Measurements from ENCODE around the gene WNT8A.

WNT8A gene

DNA sequence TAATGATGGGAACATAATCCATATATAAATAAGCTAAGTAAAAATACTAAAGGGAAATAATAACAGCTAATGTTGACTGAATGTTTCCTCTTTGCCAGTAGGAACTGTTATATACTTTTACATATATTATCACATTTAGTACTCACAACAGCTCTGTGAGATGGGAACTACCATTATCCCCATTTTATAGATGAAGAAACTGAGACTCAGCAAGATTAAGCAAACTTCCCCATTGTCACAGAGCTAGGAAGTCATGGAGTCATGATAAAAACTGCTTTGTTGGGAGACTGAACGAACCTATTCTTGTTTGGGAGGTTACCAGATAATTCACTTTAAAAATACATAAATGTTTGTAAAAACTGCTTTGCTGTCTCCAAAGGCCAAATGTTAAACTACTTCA, 23.4 kb downstream of the WNT8A start:
- DNase-seq: no peak
- no peak overlapping the region for H3K4me2 ChIP-seq (ENCODE audit: low read length, poor library complexity, severe bottlenecking)
- no peaks in the 10 kb centered on the region for H3K9me3 ChIP-seq (ENCODE audit: control insufficient read depth, low read length)
- no peak overlapping the region for H2AFZ ChIP-seq (ENCODE audit: low read depth, low read length)
- no peak overlapping the region for H2AK5ac ChIP-seq (ENCODE audit: low read length, severe bottlenecking)
- no peak overlapping the region for H2BK15ac ChIP-seq (ENCODE audit: low read depth, poor library complexity, severe bottlenecking)
- no peak overlapping the region for H3K4ac ChIP-seq (ENCODE audit: low read depth in 1 of 2, low read length in 2 of 2)
- WGBS: no CpG with 5 or more reads among the region's 1 CpG
- peaks cover 6 to 33% of the 10 kb centered on the region in 2 experiments for H3K27me3 ChIP-seq (ENCODE audit: control insufficient read depth in 1 of 2, insufficient read depth in 1 of 2, low read length in 2 of 2)
- H3K18ac ChIP-seq (ENCODE audit: low read depth in 1 of 2, low read length in 2 of 2): no peak overlapping the region
- no peak overlapping the region for H3K14ac ChIP-seq (ENCODE audit: low read length in 2 of 2)
- no peak overlapping the region for H3K23ac ChIP-seq (ENCODE audit: low read length in 2 of 2)
- no peaks in the 10 kb centered on the region for H3K79me1 ChIP-seq (replicated peaks; ENCODE audit: low read length, poor library complexity, severe bottlenecking)
- no peak overlapping the region for H3K9ac ChIP-seq (ENCODE audit: low read length)
- peaks cover 2% of the 10 kb centered on the region for H3K4me1 ChIP-seq (ENCODE audit: control insufficient read depth, insufficient read depth, low read depth, low read length)
- no peak overlapping the region for H4K8ac ChIP-seq (ENCODE audit: low read length)
- H2BK120ac ChIP-seq (ENCODE audit: low read depth, low read length): no peak overlapping the region
- no peak overlapping the region for H4K91ac ChIP-seq (ENCODE audit: low read length)
- no peaks in the 10 kb centered on the region for H3K36me3 ChIP-seq (ENCODE audit: control insufficient read depth in 1 of 2, insufficient read depth in 2 of 2, low read depth in 1 of 2, low read length in 2 of 2)
- H2BK12ac ChIP-seq (ENCODE audit: low read length in 2 of 2): no peak overlapping the region
- no peak overlapping the region for H3K4me3 ChIP-seq (ENCODE audit: insufficient read depth in 1 of 2, low read depth in 1 of 2, low read length in 2 of 2)
- H2BK5ac ChIP-seq (ENCODE audit: low read depth, low read length, poor library complexity, severe bottlenecking): no peak overlapping the region
- no peak overlapping the region for H3K27ac ChIP-seq (ENCODE audit: low read length, poor library complexity, severe bottlenecking)

DNA sequence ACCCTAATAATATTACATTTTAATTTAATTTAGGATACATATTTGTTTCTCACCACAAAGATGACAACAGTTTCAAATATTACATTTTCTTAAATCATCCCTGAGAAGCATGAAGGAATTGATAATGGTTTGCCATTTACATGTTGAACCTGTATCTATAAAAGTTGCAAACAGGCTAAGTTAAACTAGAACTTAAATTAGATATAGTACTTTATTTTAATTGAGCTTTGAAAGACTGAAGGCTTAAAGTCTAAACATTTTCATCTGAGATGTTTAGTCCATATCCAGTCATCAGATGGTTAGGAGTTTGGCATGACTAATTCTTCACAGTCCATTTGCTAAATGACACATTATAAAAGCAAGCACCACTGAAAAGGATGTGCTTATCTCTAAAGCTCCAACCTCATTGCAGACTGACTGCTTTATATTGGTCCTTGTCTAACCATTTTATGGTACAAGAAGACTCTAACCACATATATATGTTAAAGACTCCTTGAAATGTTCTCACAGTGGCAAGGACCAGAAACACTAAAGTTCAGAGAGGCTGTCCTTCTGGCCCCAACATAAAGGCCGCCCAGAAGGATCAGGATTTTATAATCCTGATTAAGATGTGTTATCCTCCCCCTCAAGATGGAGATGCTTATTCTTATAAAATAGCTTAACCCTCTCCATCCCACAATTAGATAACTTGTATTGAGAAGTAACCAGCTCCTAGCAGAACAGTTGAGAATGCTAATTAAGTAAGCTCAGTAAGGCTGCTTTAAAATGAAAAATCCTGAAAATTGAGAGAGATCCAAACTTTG, 25.8 kb downstream of the WNT8A start:
- Histone ChIP-seq H3K4me1 (ENCODE audit: control insufficient read depth, insufficient read depth, low read depth, low read length) (peaks cover 2% of the 10 kb centered on the region), H3K9me3 (ENCODE audit: control insufficient read depth, low read length) (no peaks in the 10 kb centered on the region), H3K4me2 (ENCODE audit: low read length, poor library complexity, severe bottlenecking) (no peak overlapping the region)

DNA sequence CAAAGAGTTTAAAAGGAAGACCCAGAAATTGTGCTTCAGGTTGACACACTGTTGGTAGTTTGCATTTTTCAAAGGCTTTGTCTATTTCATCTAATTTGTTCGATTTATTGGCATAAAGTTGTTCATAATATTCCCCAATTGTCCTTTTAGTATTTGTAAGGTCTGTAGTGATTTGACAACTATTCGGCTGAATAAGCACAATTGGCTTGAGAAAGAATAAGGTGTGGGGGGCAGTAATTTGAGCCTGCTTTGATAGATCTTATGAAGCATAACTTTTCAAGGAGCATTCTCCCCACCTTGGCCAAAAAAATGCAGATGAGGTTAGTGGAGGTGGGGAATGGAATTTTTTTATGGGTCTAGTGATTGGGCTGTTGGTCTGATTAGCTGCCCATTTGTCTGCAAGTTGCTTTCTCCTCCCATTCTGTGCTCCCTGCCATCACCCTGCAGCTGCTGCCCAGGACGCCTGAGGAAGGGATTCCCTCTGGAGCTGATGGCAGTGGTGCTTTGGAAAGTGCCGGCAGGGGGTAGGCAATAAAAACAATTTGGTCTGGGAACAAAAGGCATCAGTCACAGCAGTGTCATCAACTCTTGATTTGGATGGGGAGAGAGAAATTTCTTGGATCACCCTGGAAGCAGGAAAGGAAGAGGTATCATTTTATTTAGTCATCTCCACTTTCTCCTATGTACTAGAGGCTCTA, 26.6 kb downstream of the WNT8A start:
- Histone ChIP-seq H4K8ac (ENCODE audit: low read length) (no peak overlapping the region), H3K18ac (ENCODE audit: low read depth in 1 of 2, low read length in 2 of 2) (no peak overlapping the region), H3K23ac (ENCODE audit: low read length in 2 of 2) (no peak overlapping the region), H2BK15ac (ENCODE audit: low read depth, poor library complexity, severe bottlenecking) (no peak overlapping the region), H3K9me3 (ENCODE audit: control insufficient read depth, low read length) (no peaks in the 10 kb centered on the region), H3K79me1 (replicated peaks; ENCODE audit: low read length, poor library complexity, severe bottlenecking) (no peaks in the 10 kb centered on the region), H4K91ac (ENCODE audit: low read length) (no peak overlapping the region), H2BK12ac (ENCODE audit: low read length in 2 of 2) (no peak overlapping the region), H3K4me1 (ENCODE audit: control insufficient read depth, insufficient read depth, low read depth, low read length) (peaks cover 2% of the 10 kb centered on the region), H3K36me3 (ENCODE audit: control insufficient read depth in 1 of 2, insufficient read depth in 2 of 2, low read depth in 1 of 2, low read length in 2 of 2) (no peaks in the 10 kb centered on the region), H3K14ac (ENCODE audit: low read length in 2 of 2) (no peak overlapping the region), H2AFZ (ENCODE audit: low read depth, low read length) (no peak overlapping the region), H2BK120ac (ENCODE audit: low read depth, low read length) (no peak overlapping the region), H3K4ac (ENCODE audit: low read depth in 1 of 2, low read length in 2 of 2) (no peak overlapping the region), H3K9ac (ENCODE audit: low read length) (no peak overlapping the region), H2BK5ac (ENCODE audit: low read depth, low read length, poor library complexity, severe bottlenecking) (no peak overlapping the region), H3K4me3 (ENCODE audit: insufficient read depth in 1 of 2, low read depth in 1 of 2, low read length in 2 of 2) (no peak overlapping the region), H2AK5ac (ENCODE audit: low read length, severe bottlenecking) (no peak overlapping the region), H3K27ac (ENCODE audit: low read length, poor library complexity, severe bottlenecking) (no peak overlapping the region), H3K4me2 (ENCODE audit: low read length, poor library complexity, severe bottlenecking) (no peak overlapping the region), H3K27me3 (ENCODE audit: control insufficient read depth in 1 of 2, insufficient read depth in 1 of 2, low read length in 2 of 2) (peaks cover 0 to 17% of the 10 kb centered on the region in 2 experiments)
- no peak for DNase-seq
- 42% methylated on average over 4 of the region's 4 CpGs for WGBS

More for the DNA sequence above, 25.8 kb downstream of the WNT8A start:
- no peak overlapping the region for H3K9ac ChIP-seq (ENCODE audit: low read length)
- no peak overlapping the region for H3K23ac ChIP-seq (ENCODE audit: low read length in 2 of 2)
- no peak overlapping the region for H4K8ac ChIP-seq (ENCODE audit: low read length)
- no peak overlapping the region for H4K91ac ChIP-seq (ENCODE audit: low read length)
- no peak overlapping the region for H3K14ac ChIP-seq (ENCODE audit: low read length in 2 of 2)
- no peak overlapping the region for H2BK5ac ChIP-seq (ENCODE audit: low read depth, low read length, poor library complexity, severe bottlenecking)
- no peaks in the 10 kb centered on the region for H3K79me1 ChIP-seq (replicated peaks; ENCODE audit: low read length, poor library complexity, severe bottlenecking)
- no peak overlapping the region for H2BK120ac ChIP-seq (ENCODE audit: low read depth, low read length)
- no peak overlapping the region for H2BK12ac ChIP-seq (ENCODE audit: low read length in 2 of 2)
- WGBS: no CpG with 5 or more reads among the region's 1 CpG
- no peaks in the 10 kb centered on the region for H3K36me3 ChIP-seq (ENCODE audit: control insufficient read depth in 1 of 2, insufficient read depth in 2 of 2, low read depth in 1 of 2, low read length in 2 of 2)
- no peak overlapping the region for H2BK15ac ChIP-seq (ENCODE audit: low read depth, poor library complexity, severe bottlenecking)
- no peak overlapping the region for H3K4ac ChIP-seq (ENCODE audit: low read depth in 1 of 2, low read length in 2 of 2)
- H3K18ac ChIP-seq (ENCODE audit: low read depth in 1 of 2, low read length in 2 of 2): no peak overlapping the region
- no peak overlapping the region for H2AFZ ChIP-seq (ENCODE audit: low read depth, low read length)
- no peak overlapping the region for H2AK5ac ChIP-seq (ENCODE audit: low read length, severe bottlenecking)
- no peak overlapping the region for H3K4me3 ChIP-seq (ENCODE audit: insufficient read depth in 1 of 2, low read depth in 1 of 2, low read length in 2 of 2)
- no peak overlapping the region for H3K27ac ChIP-seq (ENCODE audit: low read length, poor library complexity, severe bottlenecking)
- peaks cover 0 to 17% of the 10 kb centered on the region in 2 experiments for H3K27me3 ChIP-seq (ENCODE audit: control insufficient read depth in 1 of 2, insufficient read depth in 1 of 2, low read length in 2 of 2)
- no peak for DNase-seq

DNA sequence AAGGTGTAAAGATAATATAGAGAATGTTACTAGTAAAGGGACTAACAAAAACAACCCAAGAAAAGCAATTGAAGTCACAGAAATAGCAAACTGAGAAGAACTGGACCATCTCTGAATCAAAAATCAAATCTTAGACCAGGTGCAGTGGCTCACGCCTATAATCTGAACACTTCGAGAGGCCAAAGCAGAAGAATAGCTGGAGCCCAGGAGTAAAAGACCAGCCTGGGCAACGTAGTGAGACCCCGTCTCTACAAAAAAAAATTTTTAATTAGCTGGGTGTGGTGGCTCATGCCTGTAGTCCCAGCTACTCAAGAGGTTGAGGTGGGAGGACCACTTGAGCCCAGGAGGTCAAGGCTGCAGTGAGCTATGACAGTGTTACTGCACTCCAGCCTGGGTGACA, 27.3 kb downstream of the WNT8A start:
- Histone ChIP-seq H3K4me1 (ENCODE audit: control insufficient read depth, insufficient read depth, low read depth, low read length) (peaks cover 2% of the 10 kb centered on the region), H4K91ac (ENCODE audit: low read length) (no peak overlapping the region), H3K79me1 (replicated peaks; ENCODE audit: low read length, poor library complexity, severe bottlenecking) (no peaks in the 10 kb centered on the region), H3K27ac (ENCODE audit: low read length, poor library complexity, severe bottlenecking) (no peak overlapping the region), H3K18ac (ENCODE audit: low read depth in 1 of 2, low read length in 2 of 2) (no peak overlapping the region), H2BK12ac (ENCODE audit: low read length in 2 of 2) (no peak overlapping the region), H3K4me2 (ENCODE audit: low read length, poor library complexity, severe bottlenecking) (no peak overlapping the region), H2BK5ac (ENCODE audit: low read depth, low read length, poor library complexity, severe bottlenecking) (no peak overlapping the region), H2AK5ac (ENCODE audit: low read length, severe bottlenecking) (no peak overlapping the region), H3K9ac (ENCODE audit: low read length) (no peak overlapping the region), H2BK15ac (ENCODE audit: low read depth, poor library complexity, severe bottlenecking) (no peak overlapping the region), H2AFZ (ENCODE audit: low read depth, low read length) (no peak overlapping the region), H3K36me3 (ENCODE audit: control insufficient read depth in 1 of 2, insufficient read depth in 2 of 2, low read depth in 1 of 2, low read length in 2 of 2) (no peaks in the 10 kb centered on the region), H3K4me3 (ENCODE audit: insufficient read depth in 1 of 2, low read depth in 1 of 2, low read length in 2 of 2) (no peak overlapping the region), H3K14ac (ENCODE audit: low read length in 2 of 2) (no peak overlapping the region), H4K8ac (ENCODE audit: low read length) (no peak overlapping the region), H3K9me3 (ENCODE audit: control insufficient read depth, low read length) (no peaks in the 10 kb centered on the region), H2BK120ac (ENCODE audit: low read depth, low read length) (no peak overlapping the region), H3K27me3 (ENCODE audit: control insufficient read depth in 1 of 2, insufficient read depth in 1 of 2, low read length in 2 of 2) (peaks cover 0 to 14% of the 10 kb centered on the region in 2 experiments), H3K23ac (ENCODE audit: low read length in 2 of 2) (no peak overlapping the region), H3K4ac (ENCODE audit: low read depth in 1 of 2, low read length in 2 of 2) (no peak overlapping the region)
- no peak for DNase-seq
- 81% methylated on average over 4 of the region's 4 CpGs for WGBS

All from mesenchymal stem cell (in vitro differentiated cells and primary cell).